Panc1 (cell line): ENCODE results near the gene SLC35F1. TPM values are rescaled to one million over a fixed set of nuclear protein-coding genes. Genes with fewer than 3 reads are reported as not detected.

ENCODE experiments used
- ATAC-seq: fragments of 200-7000 bp; cut with Tn5 transposase; 2 replicates; pipeline ENCODE4 v1.9.1; 2020; ENCODE audit warnings: mild to moderate bottlenecking, moderate library complexity
- BruUV-seq: library from RNA; stranded (reverse); fragments of 400-500 nt; replicated peaks from 2 replicates; lab custom pipeline; 2021; lab: Mats Ljungman, UMichigan
- CTCF ChIA-PET: fragments of 300-600 bp; sonication (Branson Sonifier 250); formaldehyde crosslinking; loops from one replicate; lab custom pipeline; 2022; ENCODE audit warnings: antibody characterized with exemption; lab: Charles Lee
- POLR2A ChIA-PET: fragments of 300-600 bp; sonication (Branson Sonifier 250); formaldehyde crosslinking; loops from one replicate; lab custom pipeline; 2022; ENCODE audit warnings: antibody characterized with exemption; lab: Charles Lee
- DNase-seq: peaks from one replicate; pipeline ENCODE4 v3.0.0-alpha.2; 2010; ENCODE audit warnings: low read depth, low spot score
- H3K27ac ChIP-seq: 2 replicates; pipeline ENCODE4 v1.5.1; 2011; ENCODE audit warnings: mild to moderate bottlenecking, low read length, inconsistent platforms
- H3K27me3 ChIP-seq: fragments of 200-500 bp; sonication (Bioruptor generic); 2 replicates; pipeline ENCODE4 v1.6.0; 2014; ENCODE audit warnings: low read length, inconsistent platforms; ENCODE audit not compliant: control insufficient read depth, insufficient read depth
- H3K36me3 ChIP-seq: fragments of 200-500 bp; sonication (Bioruptor generic); 2 replicates; pipeline ENCODE4 v1.5.1; 2014; ENCODE audit warnings: inconsistent platforms, mild to moderate bottlenecking, low read length, moderate library complexity; ENCODE audit not compliant: control insufficient read depth, insufficient read depth
- H3K4me1 ChIP-seq: 2 replicates; pipeline ENCODE4 v1.5.1; 2011; ENCODE audit warnings: inconsistent platforms, mild to moderate bottlenecking, low read length, moderate library complexity; ENCODE audit not compliant: control insufficient read depth, insufficient read depth
- H3K4me3 ChIP-seq, 2 experiments: 2 replicates each; pipeline ENCODE4 v1.5.1; 2011 to 2012; ENCODE audit warnings: low read depth in 2 of 2, low read length in 2 of 2, mild to moderate bottlenecking in 2 of 2, inconsistent platforms in 1 of 2, moderate library complexity in 1 of 2
- H3K9me3 ChIP-seq: fragments of 200-500 bp; sonication (Bioruptor generic); 2 replicates; pipeline ENCODE4 v1.5.1; 2014; ENCODE audit warnings: low read depth, mild to moderate bottlenecking, inconsistent platforms, low read length, moderate library complexity; ENCODE audit not compliant: control insufficient read depth, insufficient read depth
- CTCF ChIP-seq: fragments of 450-650 bp; IDR thresholded peaks from 2 replicates; pipeline ENCODE4 v1.5.1; 2017; ENCODE audit warnings: mild to moderate bottlenecking
- SIN3A ChIP-seq: IDR thresholded peaks from 2 replicates; pipeline ENCODE4 v1.6.1; 2012; ENCODE audit warnings: low read depth, mild to moderate bottlenecking, low read length, moderate library complexity, borderline replicate concordance; ENCODE audit not compliant: insufficient read depth
- in situ Hi-C: cut with HindIII; loops from 2 replicates; pipeline ENCODE4 v1.10.0; 2016; ENCODE audit warnings: low sequenced_read_pairs, low pct_unique_long_range_greater_than_20kb
- intact Hi-C: fragments of 100-400 bp; cut with micrococcal nuclease; formaldehyde crosslinking; loops from one replicate; pipeline ENCODE4 v1.10.0; 2022; ENCODE audit not compliant: unreplicated experiment
- total RNA-seq: library from RNA; stranded (reverse); gene quantifications from one replicate; pipeline ENCODE4 v1.2.1, GENCODE V29; 2021; ENCODE audit not compliant: unreplicated experiment
- TF ChIP-seq, protein P1 (sequence below), 2 experiments: IDR thresholded peaks; 2 replicates each; pipeline ENCODE4 v1.6.1; 2011 to 2012; ENCODE audit warnings: low read depth in 2 of 2, control low read depth in 1 of 2, low read length in 1 of 2, mild to moderate bottlenecking in 1 of 2, moderate library complexity in 1 of 2; ENCODE audit not compliant: insufficient read depth in 1 of 2

SLC35F1 gene
- total RNA-seq, 1 experiment from 2014 or later, result not detected

GRCh38 chr6:118283766-118284165, 376.7 kb downstream of the SLC35F1 start:
- ATAC-seq (no peak), DNase-seq (no peak)
- intact Hi-C loops, result loop anchor here (1.0 to 5.0 kb wide), 5 partner anchors 225 to 519 kb away; no protein-coding TSS in a partner anchor
- Histone ChIP-seq H3K27me3 (0 out of 2 replicates have a peak, but pooled peaks cover 3% of the 10 kb centered on the region), H3K9me3 (no peaks in the 10 kb centered on the region), H3K4me1 (no peaks in the 10 kb centered on the region), H3K4me3 (no peak overlapping the region), H3K36me3 (no peaks in the 10 kb centered on the region), H3K27ac (no peak overlapping the region)
- POLR2A ChIA-PET, result no interaction called here
- in situ Hi-C loops, result no loop called here
- TF ChIP-seq CTCF, result peak; percentile 74; the same call in 1 of the 2 replicates
- TF ChIP-seq, protein P1, sequence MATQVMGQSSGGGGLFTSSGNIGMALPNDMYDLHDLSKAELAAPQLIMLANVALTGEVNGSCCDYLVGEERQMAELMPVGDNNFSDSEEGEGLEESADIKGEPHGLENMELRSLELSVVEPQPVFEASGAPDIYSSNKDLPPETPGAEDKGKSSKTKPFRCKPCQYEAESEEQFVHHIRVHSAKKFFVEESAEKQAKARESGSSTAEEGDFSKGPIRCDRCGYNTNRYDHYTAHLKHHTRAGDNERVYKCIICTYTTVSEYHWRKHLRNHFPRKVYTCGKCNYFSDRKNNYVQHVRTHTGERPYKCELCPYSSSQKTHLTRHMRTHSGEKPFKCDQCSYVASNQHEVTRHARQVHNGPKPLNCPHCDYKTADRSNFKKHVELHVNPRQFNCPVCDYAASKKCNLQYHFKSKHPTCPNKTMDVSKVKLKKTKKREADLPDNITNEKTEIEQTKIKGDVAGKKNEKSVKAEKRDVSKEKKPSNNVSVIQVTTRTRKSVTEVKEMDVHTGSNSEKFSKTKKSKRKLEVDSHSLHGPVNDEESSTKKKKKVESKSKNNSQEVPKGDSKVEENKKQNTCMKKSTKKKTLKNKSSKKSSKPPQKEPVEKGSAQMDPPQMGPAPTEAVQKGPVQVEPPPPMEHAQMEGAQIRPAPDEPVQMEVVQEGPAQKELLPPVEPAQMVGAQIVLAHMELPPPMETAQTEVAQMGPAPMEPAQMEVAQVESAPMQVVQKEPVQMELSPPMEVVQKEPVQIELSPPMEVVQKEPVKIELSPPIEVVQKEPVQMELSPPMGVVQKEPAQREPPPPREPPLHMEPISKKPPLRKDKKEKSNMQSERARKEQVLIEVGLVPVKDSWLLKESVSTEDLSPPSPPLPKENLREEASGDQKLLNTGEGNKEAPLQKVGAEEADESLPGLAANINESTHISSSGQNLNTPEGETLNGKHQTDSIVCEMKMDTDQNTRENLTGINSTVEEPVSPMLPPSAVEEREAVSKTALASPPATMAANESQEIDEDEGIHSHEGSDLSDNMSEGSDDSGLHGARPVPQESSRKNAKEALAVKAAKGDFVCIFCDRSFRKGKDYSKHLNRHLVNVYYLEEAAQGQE (IDR thresholded peaks at IDR 0.05; ENCODE audit: insufficient read depth in 1 of 2, low read depth in 2 of 2, low read length in 1 of 2), result no peak
- BruUV-seq, result no TSS peak
- CTCF ChIA-PET, result no interaction called here

DNA sequence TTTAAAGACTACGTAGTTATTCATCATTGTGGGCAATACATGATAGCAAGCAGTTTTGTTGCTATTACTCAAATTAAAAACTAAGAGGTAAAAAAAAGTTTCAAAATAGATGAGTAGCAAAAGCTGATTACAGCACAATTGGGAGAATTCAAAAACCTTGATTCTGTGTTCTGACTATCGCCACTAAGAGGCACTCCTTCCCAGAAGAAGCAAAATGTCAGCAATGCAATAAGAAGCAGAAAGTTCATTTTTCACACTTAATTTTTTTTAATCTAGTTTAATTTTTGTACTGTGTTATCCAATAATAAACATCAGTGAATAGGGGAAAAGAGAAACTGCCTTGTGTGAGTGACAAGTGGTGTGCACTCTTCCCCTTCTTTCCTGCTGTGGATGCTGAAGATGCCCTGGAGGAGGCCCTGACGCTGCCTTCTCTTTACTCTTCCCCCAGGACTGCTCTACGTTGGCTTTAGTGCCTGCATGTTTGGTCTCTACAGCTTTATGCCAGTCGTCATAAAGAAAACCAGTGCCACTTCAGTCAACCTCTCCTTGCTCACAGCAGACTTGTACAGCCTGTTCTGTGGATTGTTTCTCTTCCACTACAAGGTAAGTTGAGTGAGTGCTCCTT, 377.8 kb downstream of the SLC35F1 start:
- no peak overlapping the region for H3K27ac ChIP-seq
- H3K36me3 ChIP-seq, result no peaks in the 10 kb centered on the region
- H3K4me1 ChIP-seq, result no peaks in the 10 kb centered on the region
- H3K4me3 ChIP-seq, result no peak overlapping the region
- ChIA-PET POLR2A (no interaction called here), CTCF (interaction anchor here (1.1 kb wide), 1 partner anchor 332 kb away, joined by 3 read pairs; no protein-coding TSS in a partner anchor)
- no TSS peak for BruUV-seq
- DNase-seq (no peak), ATAC-seq (no peak)
- H3K9me3 ChIP-seq, result no peaks in the 10 kb centered on the region
- in situ Hi-C loops, result no loop called here
- TF ChIP-seq CTCF (peak; percentile 45; the same call in 1 of the 2 replicates), SIN3A (no peak)
- intact Hi-C loops, result loop anchor here (1.0 to 5.0 kb wide), 4 partner anchors 224 to 517 kb away; no protein-coding TSS in a partner anchor
- 0 out of 2 replicates have a peak, but pooled peaks cover 3% of the 10 kb centered on the region for H3K27me3 ChIP-seq
